GM21515 (cell line): ENCODE data around the gene CBFB.
"Not testable (repeated sequence)": the region's sequence is repeated elsewhere in the genome, so short reads cannot be mapped to it uniquely, and the experiment has no call there.

Experiments
- ATAC-seq: cut with Tn5 transposase; IDR thresholded peaks from one replicate; pipeline ENCODE4 v1.9.1; 2021; ENCODE audit not compliant: unreplicated experiment

Gene CBFB

DNA sequence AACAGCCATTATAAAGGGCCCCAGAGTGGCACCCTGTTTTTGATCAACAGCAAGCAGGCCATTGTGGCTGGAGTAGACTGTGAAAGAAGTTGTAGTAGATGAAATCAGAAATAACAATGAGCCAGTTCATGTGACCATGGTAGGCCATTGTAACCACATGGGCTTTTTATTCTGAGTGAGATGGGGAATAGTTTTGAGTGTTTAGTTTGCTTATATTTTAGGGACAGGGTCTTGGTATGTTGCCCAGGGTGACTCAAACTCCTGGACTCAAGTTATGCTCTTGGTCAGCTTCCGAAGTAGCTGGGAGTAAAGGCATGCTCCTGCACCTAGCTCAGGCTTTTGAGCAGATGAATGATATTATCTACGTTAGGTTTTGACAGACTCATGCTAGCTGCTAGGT lies 12.0 kb downstream of the CBFB start:
- ATAC-seq = no peak

DNA sequence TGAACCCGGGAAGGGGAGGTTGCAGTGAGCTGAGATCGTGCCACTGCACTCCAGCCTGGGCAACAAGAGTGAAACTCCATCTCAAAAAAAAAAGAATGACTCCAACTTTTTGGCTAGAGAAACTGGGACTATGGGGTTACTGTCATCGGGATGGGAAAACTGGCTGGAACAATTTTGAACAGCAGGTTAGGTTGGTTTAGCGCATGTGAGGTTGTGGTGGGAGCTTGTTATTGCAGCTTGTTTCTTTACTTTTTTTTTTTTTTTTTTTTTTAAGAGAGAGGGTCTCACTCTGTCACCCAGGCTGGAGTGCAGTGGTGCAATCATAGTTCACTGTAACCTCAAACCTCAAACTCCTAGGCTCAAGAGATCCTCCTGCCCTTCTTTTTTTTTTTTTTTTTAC lies 12.6 kb downstream of the CBFB start:
- not testable (repeated sequence) for ATAC-seq

- ATAC-seq = no peak
These were observed 14.5 kb downstream of the CBFB start for GRCh38 chr16:67043420-67043819.

GRCh38 chr16:67050796-67051195 lies 21.8 kb downstream of the CBFB start:
- ATAC-seq = no peak

GRCh38 chr16:67052399-67052798 lies 23.4 kb downstream of the CBFB start:
- no peak for ATAC-seq

- no peak for ATAC-seq
These were observed 24.9 kb downstream of the CBFB start for GRCh38 chr16:67053767-67054334.

DNA sequence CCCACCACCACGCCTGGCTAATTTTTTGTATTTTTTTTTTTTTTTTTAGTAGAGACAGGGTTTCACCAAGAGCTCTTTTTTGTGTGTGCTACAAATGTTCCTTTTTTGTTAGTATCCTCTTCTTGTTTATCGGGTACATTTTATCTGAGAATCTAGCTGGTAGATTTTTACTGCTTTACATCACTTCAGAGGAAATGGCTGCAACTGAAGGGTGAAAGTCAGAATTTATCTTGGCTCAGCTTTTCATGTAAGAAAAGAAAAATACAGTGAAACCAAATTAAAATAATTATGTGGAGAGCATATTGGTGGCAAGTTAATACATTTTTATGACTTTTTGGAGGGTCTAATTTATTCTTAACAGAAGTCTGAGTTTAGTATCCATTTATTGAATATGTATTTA lies 26.0 kb downstream of the CBFB start:
- ATAC-seq = no peak

GRCh38 chr16:67055712-67056487 lies 27.0 kb downstream of the CBFB start:
- no peak for ATAC-seq

DNA sequence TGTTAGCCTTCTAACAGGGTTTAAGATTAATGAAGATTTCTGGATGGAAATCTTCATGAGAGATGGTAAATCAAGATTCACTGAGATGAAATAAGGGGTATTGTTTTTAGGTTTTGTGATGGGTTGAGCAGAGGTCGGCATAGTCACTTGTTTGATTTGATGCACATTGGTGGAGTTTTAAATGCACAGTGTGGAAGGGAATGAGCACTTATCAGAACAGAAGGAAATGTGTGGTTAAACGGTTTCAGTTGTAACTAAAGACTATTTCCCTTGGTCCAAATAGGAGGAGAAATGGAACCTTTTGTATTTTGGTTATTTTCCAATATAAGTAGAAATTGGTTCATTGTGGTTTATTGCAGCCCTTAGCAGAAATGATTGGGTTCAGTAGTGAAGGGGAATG lies 34.1 kb downstream of the CBFB start:
- no peak for ATAC-seq

GRCh38 chr16:67068212-67068753 lies 39.3 kb downstream of the CBFB start:
- no peak for ATAC-seq

- no peak for ATAC-seq
These were observed 42.6 kb downstream of the CBFB start for GRCh38 chr16:67071476-67072048.

GRCh38 chr16:67075331-67075730 lies 46.4 kb downstream of the CBFB start:
- ATAC-seq = no peak

DNA sequence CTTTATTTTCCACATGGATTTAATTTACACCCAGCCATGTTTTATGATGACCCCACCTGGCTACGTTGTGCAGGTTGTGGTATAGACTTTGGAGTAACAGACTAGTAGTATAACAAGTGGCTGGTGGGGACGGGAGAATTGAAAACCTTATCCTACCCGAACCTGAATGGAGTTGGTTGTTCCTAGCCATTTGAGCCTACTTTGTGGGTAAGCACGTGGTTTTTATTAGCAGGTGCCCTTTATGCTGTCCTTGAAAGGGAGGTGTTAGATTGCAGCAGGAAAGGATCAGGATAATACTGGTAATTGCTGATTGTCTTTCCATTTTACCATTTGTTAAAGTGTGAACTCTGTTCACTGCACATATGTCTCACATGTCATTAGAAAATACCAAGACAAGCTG lies 48.9 kb downstream of the CBFB start:
- no peak for ATAC-seq

- no peak for ATAC-seq
These were observed 53.2 kb downstream of the CBFB start for GRCh38 chr16:67082100-67082499.

DNA sequence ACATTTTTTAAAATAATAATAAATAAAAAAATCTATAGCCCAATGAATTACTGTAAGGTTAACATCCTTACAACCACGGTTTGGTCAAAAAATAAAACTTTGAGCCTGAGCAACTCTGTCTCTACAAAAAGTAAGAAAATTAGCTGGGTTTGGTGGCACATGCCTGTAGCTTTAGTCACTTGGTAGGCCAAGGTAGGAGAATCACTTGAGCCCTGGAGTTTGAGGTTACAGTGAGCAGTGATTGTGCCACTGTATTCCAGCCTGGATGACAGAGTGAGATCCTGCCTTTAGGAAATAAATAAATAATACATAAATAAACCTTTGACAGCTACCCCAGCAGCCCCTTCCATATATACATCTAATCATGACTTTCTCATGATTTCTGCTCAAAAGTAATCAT lies 53.9 kb downstream of the CBFB start:
- no peak for ATAC-seq

GRCh38 chr16:67084345-67085028 lies 55.5 kb downstream of the CBFB start:
- peak; percentile 73 for ATAC-seq

DNA sequence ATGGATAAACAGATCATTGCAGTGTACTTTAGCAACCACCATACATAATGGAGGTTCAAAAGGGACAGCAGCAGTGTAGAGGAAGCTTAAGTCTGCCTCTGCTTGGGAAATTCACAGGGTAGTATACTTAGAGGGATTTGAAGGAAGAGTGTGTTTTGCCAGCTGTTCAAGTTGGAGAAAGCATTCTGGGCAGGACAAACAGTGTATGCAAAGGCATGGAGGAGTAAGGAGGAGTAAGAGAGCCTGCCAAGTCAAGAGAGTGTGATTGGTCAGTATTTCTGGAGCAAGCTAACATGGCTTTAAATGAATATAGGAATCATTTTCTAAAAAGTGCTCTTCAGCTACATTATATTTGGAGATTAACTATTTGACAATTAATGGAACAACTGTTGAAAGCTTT lies 57.9 kb downstream of the CBFB start:
- no peak for ATAC-seq

DNA sequence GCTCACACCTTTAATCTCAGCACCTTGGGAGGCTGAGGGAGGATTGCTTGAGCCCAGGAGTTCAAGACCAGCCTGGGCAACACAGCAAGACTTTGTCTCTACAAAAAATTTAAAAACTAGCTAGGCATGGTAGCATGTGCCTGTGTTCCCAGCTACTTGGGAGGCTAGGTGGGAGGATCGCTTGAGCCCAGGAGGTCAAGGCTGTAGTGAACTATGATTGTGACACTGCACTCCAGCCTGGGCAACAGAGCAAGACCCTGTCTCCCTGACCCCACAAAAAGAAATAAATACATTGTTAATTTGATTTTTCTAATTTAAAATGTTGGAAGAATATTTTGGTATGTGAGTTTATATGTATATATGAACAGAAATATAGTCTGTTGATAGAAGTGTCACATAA lies 58.3 kb downstream of the CBFB start:
- ATAC-seq = no peak

DNA sequence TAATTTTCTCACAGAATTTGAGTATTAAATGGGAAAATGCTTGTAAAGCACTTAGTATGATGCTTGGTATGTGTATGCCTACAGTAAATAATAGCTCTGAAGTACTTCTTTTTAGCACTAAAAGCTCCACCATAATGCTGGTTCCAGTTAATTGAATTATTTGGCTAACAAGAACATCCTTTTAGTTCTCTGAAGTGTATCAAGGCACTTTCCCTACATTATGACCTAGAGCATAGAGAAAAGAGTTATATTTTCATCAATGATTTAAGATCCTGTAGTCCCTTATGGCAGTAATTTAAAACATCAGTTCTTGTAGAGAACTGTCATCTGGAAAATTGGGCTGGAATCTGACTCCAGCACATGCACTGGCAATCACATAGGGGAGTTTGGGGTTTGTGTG lies 58.9 kb downstream of the CBFB start:
- ATAC-seq = no peak

GRCh38 chr16:67088551-67088950 lies 59.6 kb downstream of the CBFB start:
- ATAC-seq = no peak

DNA sequence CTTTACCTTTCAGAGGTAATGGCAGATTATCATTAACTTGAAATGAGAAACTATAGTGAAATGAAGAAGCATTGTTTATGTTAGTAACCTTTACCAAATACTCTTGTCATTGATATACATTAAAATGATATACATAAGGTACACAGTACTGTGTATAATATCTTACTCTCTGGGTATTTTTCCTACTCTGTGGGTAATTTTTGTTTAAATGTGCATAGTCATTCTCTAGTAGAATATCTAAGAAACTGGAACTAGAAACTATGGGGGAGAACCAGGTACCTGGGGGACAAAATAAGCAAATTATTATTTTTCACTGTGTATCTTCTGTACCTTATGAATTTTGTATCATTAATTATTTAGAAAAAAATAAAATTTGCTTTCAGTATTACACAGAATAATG lies 60.2 kb downstream of the CBFB start:
- ATAC-seq = no peak
